ENCODE results near the gene CAPZA2.

- TF ChIP-seq POLR2AphosphoS5 (IDR thresholded peaks at IDR 0.05; ENCODE audit: borderline replicate concordance, low read depth, low read length) = no peak
- no peak for TF ChIP-seq EZH2 (IDR thresholded peaks at IDR 0.05)
- TF ChIP-seq FOXP2 (optimal IDR thresholded peaks at IDR 0.05; ENCODE audit: control extremely low read depth, extremely low read length, insufficient read depth) = no peak
Measured at GRCh38 chr7:116876664-116877442, 14.5 kb downstream of the CAPZA2 start.
